MG63 (cell line): ENCODE results near the gene RANBP3. TPM values are rescaled to one million over a fixed set of nuclear protein-coding genes. Genes with fewer than 3 reads are reported as not detected.
"Not testable (repeated sequence)": the region's sequence is repeated elsewhere in the genome, so short reads cannot be mapped to it uniquely, and the experiment has no call there.

Experiments used
- DNase-seq: peaks from one replicate; pipeline ENCODE4 v3.0.0-alpha.2; 2020
- H3K27me3 ChIP-seq: fragments of 250-450 bp; sonication (Bioruptor Pico); 2 replicates; pipeline ENCODE4 v1.5.1; 2020; ENCODE audit warnings: mild to moderate bottlenecking, moderate library complexity
- H3K36me3 ChIP-seq: fragments of 250-450 bp; sonication (Bioruptor Pico); 2 replicates; pipeline ENCODE4 v1.5.1; 2020; ENCODE audit warnings: mild to moderate bottlenecking, moderate library complexity
- H3K4me3 ChIP-seq: fragments of 250-450 bp; sonication (Bioruptor Pico); 2 replicates; pipeline ENCODE4 v1.5.1; 2020; ENCODE audit warnings: mild to moderate bottlenecking, moderate library complexity
- H3K9me3 ChIP-seq: fragments of 250-450 bp; sonication (Bioruptor Pico); 2 replicates; pipeline ENCODE4 v1.5.1; 2020; ENCODE audit warnings: mild to moderate bottlenecking, moderate library complexity
- total RNA-seq: library from RNA; depleted of rRNA; stranded (reverse); fragments of >200 nt; shearing (Covaris generic); gene quantifications from 2 replicates; pipeline ENCODE4 v1.2.3, GENCODE V29; 2014; ENCODE audit warnings: low replicate concordance

Gene RANBP3
- total RNA-seq, 1 experiment from 2014 or later: 43.4 TPM

GRCh38 chr19:6012426-6013170, 34.7 kb upstream of the RANBP3 start:
- H3K4me3 ChIP-seq: no peak overlapping the region
- H3K27me3 ChIP-seq: no peaks in the 10 kb centered on the region
- DNase-seq: no peak

DNA sequence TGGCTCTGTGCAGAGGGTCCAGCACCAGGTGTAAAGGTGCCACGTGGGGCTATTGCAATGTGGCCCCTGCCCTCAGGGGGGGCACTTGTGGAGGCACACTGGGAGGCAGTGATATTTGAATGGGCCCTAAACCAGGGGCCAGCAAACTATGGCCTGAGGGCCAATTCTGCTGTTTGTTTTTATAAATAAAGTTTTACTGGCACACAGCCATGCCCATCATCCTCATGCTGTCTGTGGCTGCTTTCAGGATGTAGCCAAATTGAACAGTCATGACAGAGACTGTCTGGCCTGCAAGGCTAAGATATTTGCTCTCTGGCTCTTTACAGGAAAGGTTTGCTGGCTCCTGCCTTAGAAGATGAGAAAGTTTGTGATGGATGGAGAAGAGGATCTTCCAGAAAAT, 33.9 kb upstream of the RANBP3 start:
- no peaks in the 10 kb centered on the region for H3K9me3 ChIP-seq
- no peaks in the 10 kb centered on the region for H3K27me3 ChIP-seq
- no peaks in the 10 kb centered on the region for H3K36me3 ChIP-seq
- no peak overlapping the region for H3K4me3 ChIP-seq
- DNase-seq: no peak

More at GRCh38 chr19:6012426-6013170, 34.7 kb upstream of the RANBP3 start:
- Histone ChIP-seq H3K9me3 (no peaks in the 10 kb centered on the region), H3K36me3 (no peaks in the 10 kb centered on the region)

GRCh38 chr19:6011206-6011605, 33.3 kb upstream of the RANBP3 start:
- Histone ChIP-seq H3K27me3 (no peaks in the 10 kb centered on the region), H3K36me3 (no peaks in the 10 kb centered on the region), H3K4me3 (no peak overlapping the region), H3K9me3 (no peaks in the 10 kb centered on the region)
- no peak for DNase-seq

DNA sequence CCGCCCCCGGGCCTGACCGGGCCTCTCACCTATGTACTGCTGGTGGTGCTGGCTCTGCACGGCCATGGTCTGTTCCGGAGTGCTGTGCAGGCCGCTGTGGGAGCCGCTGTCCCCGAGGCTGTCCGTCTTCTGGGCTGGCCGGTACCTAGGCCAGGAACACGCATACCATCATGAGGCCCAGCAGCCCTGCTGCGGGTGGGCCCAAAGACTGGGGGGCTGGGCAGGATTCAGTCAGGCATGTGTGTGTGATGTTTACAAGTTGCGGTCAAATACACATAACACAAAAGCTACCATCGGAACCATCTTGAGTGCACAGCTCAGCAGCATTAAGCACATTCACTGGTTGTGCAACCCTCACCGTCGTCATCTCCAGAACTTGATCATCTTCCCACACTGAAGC, 32.2 kb upstream of the RANBP3 start:
- DNase-seq: no peak
- Histone ChIP-seq H3K27me3 (no peaks in the 10 kb centered on the region), H3K4me3 (no peak overlapping the region), H3K36me3 (no peaks in the 10 kb centered on the region), H3K9me3 (no peaks in the 10 kb centered on the region)

GRCh38 chr19:6007866-6008265, 29.9 kb upstream of the RANBP3 start:
- no peaks in the 10 kb centered on the region for H3K36me3 ChIP-seq
- DNase-seq: no peak

DNA sequence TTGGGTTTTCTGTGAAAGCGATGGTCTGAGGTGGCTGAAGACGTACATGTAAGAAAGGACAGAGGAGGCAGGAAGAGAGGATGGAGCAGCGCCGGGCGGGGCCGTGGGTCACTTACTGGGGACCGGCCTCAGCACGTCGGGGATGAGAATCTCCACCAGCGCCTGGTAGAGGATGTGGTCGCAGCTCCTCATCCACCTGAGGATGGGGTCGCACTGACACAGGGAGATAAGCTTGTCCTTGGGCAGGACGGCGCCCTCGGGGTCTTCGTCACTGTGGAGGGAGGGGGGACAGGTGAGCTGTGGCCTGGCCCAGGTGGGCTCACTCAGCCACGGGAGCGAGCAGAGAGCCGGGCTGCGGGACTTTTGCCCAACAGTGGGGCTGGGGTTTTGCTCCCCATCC, 29.0 kb upstream of the RANBP3 start:
- Histone ChIP-seq H3K27me3 (no peaks in the 10 kb centered on the region), H3K4me3 (no peak overlapping the region), H3K9me3 (no peaks in the 10 kb centered on the region), H3K36me3 (no peaks in the 10 kb centered on the region)
- no peak for DNase-seq

More at GRCh38 chr19:6007866-6008265, 29.9 kb upstream of the RANBP3 start:
- H3K9me3 ChIP-seq: no peaks in the 10 kb centered on the region
- no peak overlapping the region for H3K4me3 ChIP-seq
- H3K27me3 ChIP-seq: no peaks in the 10 kb centered on the region

- not testable (repeated sequence) for DNase-seq, H3K9me3 ChIP-seq, H3K36me3 ChIP-seq, H3K27me3 ChIP-seq, H3K4me3 ChIP-seq
Measured at GRCh38 chr19:6006070-6006446, 28.1 kb upstream of the RANBP3 start.

GRCh38 chr19:6005321-6006069, 27.6 kb upstream of the RANBP3 start:
- no peaks in the 10 kb centered on the region for H3K36me3 ChIP-seq
- no peak overlapping the region for H3K4me3 ChIP-seq
- no peaks in the 10 kb centered on the region for H3K27me3 ChIP-seq
- H3K9me3 ChIP-seq: no peaks in the 10 kb centered on the region
- no peak for DNase-seq

DNA sequence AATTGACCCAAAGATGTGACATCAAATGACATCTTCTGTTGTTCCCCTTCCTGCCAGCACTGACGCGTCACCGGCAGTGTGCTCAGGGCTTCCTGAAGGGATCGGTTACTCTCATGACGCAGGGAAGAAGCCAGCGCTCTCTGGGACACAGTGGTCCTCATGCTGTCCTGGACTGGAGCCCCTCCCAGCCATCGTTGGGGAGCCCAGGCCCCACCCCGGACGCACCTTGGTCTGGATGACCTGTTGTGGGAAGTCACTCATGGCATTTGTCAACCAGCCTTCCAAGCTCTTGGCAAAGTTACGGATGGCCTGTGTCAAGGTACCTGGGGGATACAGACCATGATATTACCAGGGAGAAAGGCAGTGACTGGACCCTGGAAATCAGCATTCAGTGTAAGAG, 26.0 kb upstream of the RANBP3 start:
- DNase-seq: no peak
- Histone ChIP-seq H3K27me3 (no peaks in the 10 kb centered on the region), H3K4me3 (no peak overlapping the region), H3K9me3 (no peaks in the 10 kb centered on the region), H3K36me3 (no peaks in the 10 kb centered on the region)

DNA sequence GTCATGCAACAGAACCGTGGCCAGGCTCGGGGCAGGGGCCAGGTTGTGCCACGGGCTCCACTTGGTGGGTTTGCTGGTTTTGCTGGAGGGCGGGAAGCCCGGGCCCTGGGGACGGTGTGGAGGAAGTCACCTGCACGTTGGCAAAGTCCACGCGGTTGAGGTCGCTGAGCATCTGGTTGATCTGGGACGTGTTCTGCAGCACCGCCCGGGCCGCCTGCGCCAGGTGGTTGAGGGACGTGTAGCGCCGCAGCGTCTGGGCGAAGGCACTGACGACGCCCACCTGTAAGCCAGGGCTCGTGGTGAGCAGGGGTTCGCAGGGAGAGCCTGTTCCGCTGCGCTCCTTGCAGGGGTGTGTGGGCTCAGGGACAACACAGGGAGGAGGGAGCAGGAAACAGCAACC, 24.7 kb upstream of the RANBP3 start:
- no peak for DNase-seq
- Histone ChIP-seq H3K36me3 (no peaks in the 10 kb centered on the region), H3K27me3 (no peaks in the 10 kb centered on the region), H3K9me3 (no peaks in the 10 kb centered on the region), H3K4me3 (no peak overlapping the region)

GRCh38 chr19:6000228-6000847, 22.4 kb upstream of the RANBP3 start:
- Histone ChIP-seq H3K9me3 (no peaks in the 10 kb centered on the region), H3K36me3 (no peaks in the 10 kb centered on the region), H3K27me3 (no peaks in the 10 kb centered on the region), H3K4me3 (no peak overlapping the region)
- no peak for DNase-seq

DNA sequence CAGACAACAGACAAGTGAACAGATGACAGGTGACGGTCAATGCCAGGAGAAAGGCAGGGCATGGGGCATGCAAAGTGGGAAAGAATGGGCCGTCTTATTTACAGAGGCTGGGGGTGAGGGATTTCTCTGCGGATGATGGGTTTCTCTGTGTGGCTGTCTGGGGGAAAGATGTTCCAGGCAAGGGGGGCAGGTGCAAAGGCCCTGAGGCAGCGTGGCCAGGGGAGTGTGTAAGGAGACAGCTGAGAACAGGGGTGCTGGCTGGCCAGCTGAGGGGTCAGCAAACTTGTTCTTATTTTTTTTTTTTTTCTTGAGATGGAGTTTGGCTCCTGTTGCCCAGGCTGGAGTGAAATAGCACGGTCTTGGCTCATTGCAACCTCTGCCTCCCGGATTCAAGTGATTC, 21.8 kb upstream of the RANBP3 start:
- no peak for DNase-seq
- no peaks in the 10 kb centered on the region for H3K9me3 ChIP-seq
- no peaks in the 10 kb centered on the region for H3K36me3 ChIP-seq
- no peak overlapping the region for H3K4me3 ChIP-seq
- no peaks in the 10 kb centered on the region for H3K27me3 ChIP-seq

DNA sequence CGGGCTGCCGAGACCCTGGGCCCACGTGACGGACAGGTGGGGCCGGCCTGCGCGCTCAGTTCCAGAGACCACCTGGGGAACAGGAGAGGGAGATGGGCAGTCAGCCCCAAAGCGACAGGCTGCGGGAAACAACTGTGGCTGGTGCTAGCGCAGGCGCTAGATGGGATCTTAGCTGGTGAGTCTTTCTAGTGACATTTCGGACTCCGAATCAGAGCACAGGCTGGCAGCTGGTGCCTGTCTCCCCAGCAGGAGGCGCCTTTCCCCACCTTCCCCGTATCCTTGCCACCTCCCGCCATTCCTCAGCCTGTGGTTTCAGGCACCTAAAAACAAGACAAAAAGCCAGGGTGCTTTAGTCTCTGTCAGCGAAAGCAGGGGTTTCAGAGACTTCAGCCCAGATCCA, 19.4 kb upstream of the RANBP3 start:
- Histone ChIP-seq H3K4me3 (no peak overlapping the region), H3K36me3 (no peaks in the 10 kb centered on the region), H3K9me3 (no peaks in the 10 kb centered on the region), H3K27me3 (no peaks in the 10 kb centered on the region)
- no peak for DNase-seq

- DNase-seq: no peak
- Histone ChIP-seq H3K9me3 (no peaks in the 10 kb centered on the region), H3K4me3 (no peak overlapping the region), H3K36me3 (no peaks in the 10 kb centered on the region), H3K27me3 (no peaks in the 10 kb centered on the region)
Measured at GRCh38 chr19:5996623-5997320, 18.8 kb upstream of the RANBP3 start.

DNA sequence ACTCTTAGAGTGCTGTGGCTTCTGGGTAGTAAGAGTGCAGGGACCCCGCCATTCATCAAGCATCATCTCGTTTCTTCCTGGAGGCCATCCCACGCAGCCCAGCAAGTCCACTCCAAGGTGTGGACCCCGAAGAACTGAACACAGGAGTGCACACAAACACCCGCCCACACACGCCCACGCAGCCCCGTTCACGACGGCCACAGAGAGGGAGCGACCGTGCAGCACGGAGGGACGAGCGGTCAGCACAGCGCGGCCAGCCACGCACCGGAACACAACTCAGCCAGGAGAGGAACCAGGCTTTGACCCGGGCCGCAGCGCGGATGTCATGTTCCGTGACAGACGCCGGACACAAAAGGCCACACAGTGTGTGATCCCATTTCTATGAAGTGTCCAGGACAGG, 18.2 kb upstream of the RANBP3 start:
- Histone ChIP-seq H3K4me3 (no peak overlapping the region), H3K27me3 (no peaks in the 10 kb centered on the region), H3K9me3 (no peaks in the 10 kb centered on the region), H3K36me3 (no peaks in the 10 kb centered on the region)
- DNase-seq: no peak

- no peaks in the 10 kb centered on the region for H3K36me3 ChIP-seq
- DNase-seq: no peak
- no peak overlapping the region for H3K4me3 ChIP-seq
- no peaks in the 10 kb centered on the region for H3K9me3 ChIP-seq
- no peaks in the 10 kb centered on the region for H3K27me3 ChIP-seq
Measured at GRCh38 chr19:5995606-5996005, 17.7 kb upstream of the RANBP3 start.
